ENCODE measurements around the gene ZDHHC24.

ZDHHC24 gene

DNA sequence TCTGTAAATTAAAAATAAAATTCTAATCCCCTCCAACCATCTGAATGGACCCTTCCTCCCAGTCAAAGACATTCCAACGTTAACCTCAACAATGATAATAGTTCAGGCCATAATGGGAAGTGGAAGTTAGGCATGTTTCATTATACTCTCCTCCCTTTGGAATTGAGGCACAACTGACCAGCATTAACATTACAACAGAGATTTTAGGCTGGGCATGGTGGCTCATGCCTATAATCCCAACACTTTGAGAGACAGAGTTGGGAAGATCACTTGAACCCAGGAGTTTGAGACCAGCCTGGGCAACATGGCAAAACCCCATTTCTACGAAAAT lies 25.0 kb upstream of the ZDHHC24 start:
- TF ChIP-seq, protein P1, sequence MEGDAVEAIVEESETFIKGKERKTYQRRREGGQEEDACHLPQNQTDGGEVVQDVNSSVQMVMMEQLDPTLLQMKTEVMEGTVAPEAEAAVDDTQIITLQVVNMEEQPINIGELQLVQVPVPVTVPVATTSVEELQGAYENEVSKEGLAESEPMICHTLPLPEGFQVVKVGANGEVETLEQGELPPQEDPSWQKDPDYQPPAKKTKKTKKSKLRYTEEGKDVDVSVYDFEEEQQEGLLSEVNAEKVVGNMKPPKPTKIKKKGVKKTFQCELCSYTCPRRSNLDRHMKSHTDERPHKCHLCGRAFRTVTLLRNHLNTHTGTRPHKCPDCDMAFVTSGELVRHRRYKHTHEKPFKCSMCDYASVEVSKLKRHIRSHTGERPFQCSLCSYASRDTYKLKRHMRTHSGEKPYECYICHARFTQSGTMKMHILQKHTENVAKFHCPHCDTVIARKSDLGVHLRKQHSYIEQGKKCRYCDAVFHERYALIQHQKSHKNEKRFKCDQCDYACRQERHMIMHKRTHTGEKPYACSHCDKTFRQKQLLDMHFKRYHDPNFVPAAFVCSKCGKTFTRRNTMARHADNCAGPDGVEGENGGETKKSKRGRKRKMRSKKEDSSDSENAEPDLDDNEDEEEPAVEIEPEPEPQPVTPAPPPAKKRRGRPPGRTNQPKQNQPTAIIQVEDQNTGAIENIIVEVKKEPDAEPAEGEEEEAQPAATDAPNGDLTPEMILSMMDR (conservative IDR thresholded peaks at IDR 0.05; ENCODE audit: control insufficient read depth, insufficient read depth, low read depth, low read length), result no peak
- H3K4me3 ChIP-seq (ENCODE audit: control insufficient read depth, low read depth, low read length), result no peak overlapping the region
- DNase-seq (ENCODE audit: low read depth), result no peak

GRCh38 chr11:66570079-66570849 lies 24.4 kb upstream of the ZDHHC24 start:
- no peak overlapping the region for H3K4me3 ChIP-seq (ENCODE audit: control insufficient read depth, low read depth, low read length)
- TF ChIP-seq, protein P1 (conservative IDR thresholded peaks at IDR 0.05; ENCODE audit: control insufficient read depth, insufficient read depth, low read depth, low read length), result no peak
- DNase-seq (ENCODE audit: low read depth), result no peak

DNA sequence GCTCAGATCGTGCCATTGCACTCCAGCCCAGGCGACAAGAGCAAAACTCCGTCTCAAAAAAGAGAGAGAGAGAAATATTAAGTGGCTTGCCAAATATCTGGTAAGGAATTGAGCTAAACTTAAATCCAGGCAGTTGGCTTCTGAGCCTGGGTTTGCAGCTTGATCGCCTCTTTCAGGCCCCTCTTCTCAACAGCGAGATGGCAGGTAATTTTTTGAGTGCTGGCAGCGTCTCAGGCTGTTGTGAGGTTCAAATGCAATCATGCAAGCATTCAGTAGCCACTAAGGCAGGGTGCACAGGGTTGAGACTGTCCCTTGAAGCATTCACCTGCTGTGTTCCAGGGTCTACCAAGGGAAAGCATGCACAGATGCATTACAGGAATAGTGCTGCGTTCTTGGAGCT lies 23.2 kb upstream of the ZDHHC24 start:
- no peak for DNase-seq (ENCODE audit: low read depth)
- TF ChIP-seq, protein P1 (conservative IDR thresholded peaks at IDR 0.05; ENCODE audit: control insufficient read depth, insufficient read depth, low read depth, low read length), result no peak
- no peak overlapping the region for H3K4me3 ChIP-seq (ENCODE audit: control insufficient read depth, low read depth, low read length)

DNA sequence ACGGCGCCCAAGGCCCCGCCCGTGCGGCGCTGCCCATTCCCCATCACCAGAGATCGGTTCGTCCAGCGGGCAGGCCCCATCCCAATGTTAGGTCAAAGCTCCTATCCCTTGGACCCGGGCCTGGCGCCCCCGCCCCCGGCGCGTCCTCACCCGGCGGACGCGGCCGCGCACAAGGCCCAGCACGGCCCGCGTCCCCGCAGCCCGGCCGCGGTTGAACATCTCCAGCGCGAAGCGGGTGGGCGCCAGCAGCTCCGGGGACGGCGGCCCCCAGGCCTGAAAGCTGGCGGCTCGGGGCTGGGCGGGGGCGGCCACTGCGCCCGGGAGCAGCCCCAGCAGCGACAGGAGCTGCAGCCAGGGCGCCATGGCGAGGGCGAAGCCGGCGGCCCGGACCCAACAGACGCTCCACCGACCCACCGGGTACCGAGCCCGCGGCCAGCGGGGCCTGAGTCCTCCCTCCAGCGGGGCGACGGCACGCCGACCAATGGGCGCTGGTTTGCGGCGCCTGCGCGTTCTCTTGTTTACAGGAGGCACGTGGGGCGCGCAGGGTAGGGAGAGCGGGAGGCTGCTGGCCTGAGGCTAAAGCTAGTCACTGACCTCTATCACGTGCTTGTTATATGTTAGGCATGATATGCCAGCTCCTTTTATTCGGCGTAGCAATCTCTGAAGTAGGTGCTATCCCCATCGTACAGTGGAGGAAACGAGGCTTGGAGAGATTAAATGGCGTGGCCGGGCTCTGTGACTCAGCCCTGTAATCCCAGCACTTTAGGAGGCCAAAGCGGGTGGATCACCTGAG lies 22.5 kb upstream of the ZDHHC24 start, which contains the start of gene CTSF:
CTSF (minus strand) TSS at position 483 of the 793 bp plus-strand sequence; CDS start at position 363, 120 bp downstream.
- TF ChIP-seq, protein P1 (conservative IDR thresholded peaks at IDR 0.05; ENCODE audit: control insufficient read depth, insufficient read depth, low read depth, low read length), result no peak
- H3K4me3 ChIP-seq (ENCODE audit: control insufficient read depth, low read depth, low read length), result peak within 1 kb of the TSS; percentile 26
- peak; percentile 70 for DNase-seq (ENCODE audit: low read depth)

DNA sequence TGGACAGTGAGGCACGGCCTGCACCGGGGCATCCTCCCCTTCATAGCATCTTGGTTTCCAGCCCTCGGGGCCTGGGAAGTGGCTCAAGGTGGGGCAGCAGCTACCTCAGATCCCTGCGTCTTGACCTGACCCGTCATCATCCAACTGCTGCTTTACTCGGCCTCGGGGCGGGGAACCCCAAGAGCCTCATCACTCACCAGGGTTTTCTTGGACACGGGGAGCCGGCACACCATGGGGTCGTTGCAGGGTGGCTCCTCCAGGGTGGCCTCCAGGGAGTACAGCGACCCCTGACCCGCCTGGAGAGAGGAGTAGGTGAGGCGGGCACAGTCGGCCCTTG lies 21.9 kb upstream of the ZDHHC24 start:
- TF ChIP-seq, protein P1 (conservative IDR thresholded peaks at IDR 0.05; ENCODE audit: control insufficient read depth, insufficient read depth, low read depth, low read length), result no peak

GRCh38 chr11:66566221-66566620 lies 20.4 kb upstream of the ZDHHC24 start:
- no peak overlapping the region for H3K4me3 ChIP-seq (ENCODE audit: control insufficient read depth, low read depth, low read length)
- no peak for DNase-seq (ENCODE audit: low read depth)
- TF ChIP-seq, protein P1 (conservative IDR thresholded peaks at IDR 0.05; ENCODE audit: control insufficient read depth, insufficient read depth, low read depth, low read length), result no peak

More for the DNA sequence above, 21.9 kb upstream of the ZDHHC24 start:
- no peak for DNase-seq (ENCODE audit: low read depth)
- H3K4me3 ChIP-seq (ENCODE audit: control insufficient read depth, low read depth, low read length), result peak overlapping the region; percentile 26

Measured in fibroblast of mammary gland (primary cell).